DOHH2 (cell line): Measurements from ENCODE around the gene PIGT.
"Not testable (repeated sequence)": the region's sequence is repeated elsewhere in the genome, so short reads cannot be mapped to it uniquely, and the experiment has no call there.

ENCODE experiments used
- H3F3A ChIP-seq: fragments of 200-600 bp; sonication (generic), shearing (Covaris generic); 2 replicates; pipeline ENCODE4 v1.6.0; 2016; ENCODE audit warnings: antibody characterized with exemption, mild to moderate bottlenecking; ENCODE audit not compliant: control insufficient read depth, insufficient read depth
- H3K27ac ChIP-seq: fragments of 200-600 bp; sonication (generic); 2 replicates; pipeline ENCODE4 v1.5.1; 2014; ENCODE audit warnings: low read depth, mild to moderate bottlenecking, low read length, moderate library complexity
- H3K27me3 ChIP-seq: fragments of 200-600 bp; sonication (generic); 2 replicates; pipeline ENCODE4 v1.6.1; 2014; ENCODE audit warnings: mild to moderate bottlenecking, low read length, mixed read lengths; ENCODE audit not compliant: control insufficient read depth
- H3K36me3 ChIP-seq: fragments of 200-600 bp; sonication (generic); 2 replicates; pipeline ENCODE4 v1.6.1; 2014; ENCODE audit warnings: mild to moderate bottlenecking, low read length, moderate library complexity, mixed read lengths; ENCODE audit not compliant: control insufficient read depth
- H3K4me1 ChIP-seq: fragments of 200-600 bp; sonication (generic); 2 replicates; pipeline ENCODE4 v1.6.1; 2014; ENCODE audit warnings: mild to moderate bottlenecking, low read length, mixed read lengths; ENCODE audit not compliant: control insufficient read depth
- H3K4me2 ChIP-seq: fragments of 200-600 bp; sonication (generic); 2 replicates; pipeline ENCODE4 v1.6.0; 2014; ENCODE audit warnings: mild to moderate bottlenecking, low read length, moderate library complexity
- H3K4me3 ChIP-seq: fragments of 200-600 bp; sonication (generic); 2 replicates; pipeline ENCODE4 v1.5.1; 2014; ENCODE audit warnings: mild to moderate bottlenecking, low read length, mixed read lengths
- H3K79me2 ChIP-seq: fragments of 200-600 bp; sonication (generic); 2 replicates; pipeline ENCODE4 v1.6.1; 2014; ENCODE audit warnings: mild to moderate bottlenecking, low read length, mixed read lengths; ENCODE audit not compliant: control insufficient read depth
- H3K9me2 ChIP-seq: fragments of 200-600 bp; sonication (generic); replicated peaks from 2 replicates; pipeline ENCODE4 v1.6.1; 2014; ENCODE audit warnings: mild to moderate bottlenecking, low read length, mixed read lengths; ENCODE audit not compliant: control insufficient read depth
- H3K9me3 ChIP-seq: fragments of 200-600 bp; sonication (generic); 2 replicates; pipeline ENCODE4 v1.6.1; 2014; ENCODE audit warnings: antibody characterized with exemption, low read length, mixed read lengths; ENCODE audit not compliant: control insufficient read depth, insufficient read depth
- H4K20me1 ChIP-seq: fragments of 200-600 bp; sonication (generic); 2 replicates; pipeline ENCODE4 v1.6.0; 2014; ENCODE audit warnings: low read depth, mild to moderate bottlenecking, antibody characterized with exemption, low read length, moderate library complexity; ENCODE audit not compliant: control insufficient read depth, insufficient read depth
- EZH2phosphoT487 ChIP-seq: fragments of 200-600 bp; sonication (generic); IDR thresholded peaks from 2 replicates; pipeline ENCODE4 v1.6.1; 2017; ENCODE audit warnings: borderline replicate concordance, mild to moderate bottlenecking, antibody characterized with exemption, low read length, moderate library complexity, mixed read lengths
- TF ChIP-seq, protein P1 (sequence below): fragments of 200-600 bp; sonication (generic); IDR thresholded peaks from one replicate; pipeline ENCODE4 v1.5.1; 2014; ENCODE audit warnings: antibody characterized with exemption, mild to moderate bottlenecking, low read depth, low read length; ENCODE audit not compliant: poor library complexity, severe bottlenecking

The PIGT gene

DNA sequence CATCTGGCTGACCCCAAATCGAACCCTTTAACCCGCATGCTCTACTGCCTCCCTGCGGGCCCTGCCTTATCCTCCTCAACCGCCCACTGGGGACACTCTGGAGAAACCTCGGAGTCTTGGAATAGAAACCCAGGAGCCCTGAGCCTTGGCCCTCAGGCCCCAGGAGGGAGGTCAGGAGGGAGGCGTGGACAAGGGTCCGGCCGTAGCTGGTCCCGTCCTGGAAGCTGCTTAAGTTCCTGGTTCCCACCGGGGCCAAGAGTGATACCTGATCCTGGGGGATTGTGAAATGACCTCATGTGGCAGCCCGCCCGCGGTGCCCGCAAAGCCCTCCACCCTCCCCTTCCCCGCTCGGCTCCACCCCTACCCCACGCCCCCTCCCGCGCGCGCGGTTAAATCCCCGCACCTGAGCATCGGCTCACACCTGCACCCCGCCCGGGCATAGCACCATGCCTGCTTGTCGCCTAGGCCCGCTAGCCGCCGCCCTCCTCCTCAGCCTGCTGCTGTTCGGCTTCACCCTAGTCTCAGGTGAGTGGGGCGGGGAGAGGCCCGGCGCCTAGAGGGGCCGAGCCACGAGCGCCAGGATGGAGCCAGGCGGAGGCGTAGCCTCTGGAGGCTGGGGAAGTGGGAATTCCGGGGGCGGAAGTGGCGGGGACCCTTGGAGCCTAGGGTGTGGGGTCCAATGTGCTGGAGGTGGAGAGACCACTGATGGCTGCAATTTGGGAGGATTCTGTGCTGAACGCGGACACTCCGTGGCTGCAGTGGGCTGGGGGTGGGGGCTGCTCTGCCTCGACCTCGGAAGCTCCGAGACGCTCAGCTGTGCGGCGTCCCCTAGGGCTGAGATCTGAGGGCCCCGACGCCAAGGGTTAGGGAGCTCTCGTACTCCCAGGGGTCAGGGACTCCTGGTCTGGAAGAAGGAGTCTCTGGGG is 53.7 kb downstream of the PIGT start, which contains the start of gene WFDC2:
Gene WFDC2, plus strand, starts transcription at position 418 of the 926 bp plus-strand sequence. Its CDS starts 29 bp downstream, at position 447.
- Histone ChIP-seq H3F3A (no peaks in the 10 kb centered on the region), H3K9me2 (no peaks in the 10 kb centered on the region), H3K4me3 (peak within 1 kb of the TSS; percentile 52; the same call in 1 of the 2 replicates), H3K9me3 (no peaks in the 10 kb centered on the region), H3K27ac (no peak within 1 kb of the TSS), H4K20me1 (no peaks in the 10 kb centered on the region), H3K36me3 (no peaks in the 10 kb centered on the region), H3K4me1 (peaks cover 12% of the 10 kb centered on the region), H3K4me2 (peak within 1 kb of the TSS; percentile 63), H3K79me2 (no peaks in the 10 kb centered on the region), H3K27me3 (peaks cover 56% of the 10 kb centered on the region)
- TF ChIP-seq EZH2phosphoT487: no peak; the same call in 1 of the 2 replicates
- TF ChIP-seq, protein P1, sequence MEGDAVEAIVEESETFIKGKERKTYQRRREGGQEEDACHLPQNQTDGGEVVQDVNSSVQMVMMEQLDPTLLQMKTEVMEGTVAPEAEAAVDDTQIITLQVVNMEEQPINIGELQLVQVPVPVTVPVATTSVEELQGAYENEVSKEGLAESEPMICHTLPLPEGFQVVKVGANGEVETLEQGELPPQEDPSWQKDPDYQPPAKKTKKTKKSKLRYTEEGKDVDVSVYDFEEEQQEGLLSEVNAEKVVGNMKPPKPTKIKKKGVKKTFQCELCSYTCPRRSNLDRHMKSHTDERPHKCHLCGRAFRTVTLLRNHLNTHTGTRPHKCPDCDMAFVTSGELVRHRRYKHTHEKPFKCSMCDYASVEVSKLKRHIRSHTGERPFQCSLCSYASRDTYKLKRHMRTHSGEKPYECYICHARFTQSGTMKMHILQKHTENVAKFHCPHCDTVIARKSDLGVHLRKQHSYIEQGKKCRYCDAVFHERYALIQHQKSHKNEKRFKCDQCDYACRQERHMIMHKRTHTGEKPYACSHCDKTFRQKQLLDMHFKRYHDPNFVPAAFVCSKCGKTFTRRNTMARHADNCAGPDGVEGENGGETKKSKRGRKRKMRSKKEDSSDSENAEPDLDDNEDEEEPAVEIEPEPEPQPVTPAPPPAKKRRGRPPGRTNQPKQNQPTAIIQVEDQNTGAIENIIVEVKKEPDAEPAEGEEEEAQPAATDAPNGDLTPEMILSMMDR: no peak

DNA sequence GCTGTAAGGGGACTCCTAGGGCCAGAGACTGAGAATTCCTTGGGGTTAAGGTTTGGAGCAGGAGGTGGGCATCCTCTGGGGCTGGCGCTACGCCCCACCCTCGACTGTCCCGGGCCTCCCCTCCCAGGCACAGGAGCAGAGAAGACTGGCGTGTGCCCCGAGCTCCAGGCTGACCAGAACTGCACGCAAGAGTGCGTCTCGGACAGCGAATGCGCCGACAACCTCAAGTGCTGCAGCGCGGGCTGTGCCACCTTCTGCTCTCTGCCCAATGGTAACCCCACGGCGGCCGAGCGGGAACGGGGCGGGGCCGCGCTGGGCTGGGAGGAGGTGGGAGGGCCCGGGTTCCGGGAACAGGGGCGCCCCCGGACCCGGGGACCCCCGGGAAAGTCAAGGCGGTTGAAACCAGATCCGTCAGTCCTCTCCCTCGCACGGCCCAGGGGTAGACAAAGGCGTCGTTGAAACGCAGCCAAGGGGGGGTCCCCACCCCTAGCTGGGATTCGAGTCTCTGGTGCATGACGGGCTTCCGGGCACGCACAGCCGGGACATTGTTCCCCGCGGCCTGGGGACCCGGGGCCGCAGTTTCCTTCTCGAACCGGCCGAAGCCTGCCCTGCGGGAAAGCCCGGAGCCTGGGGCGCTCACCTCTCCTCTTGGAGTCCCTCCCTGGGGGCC is 54.5 kb downstream of the PIGT start:
- Histone ChIP-seq H3K9me3 (no peaks in the 10 kb centered on the region), H3K79me2 (no peaks in the 10 kb centered on the region), H3K4me3 (peak overlapping the region; percentile 52; the same call in 1 of the 2 replicates), H3F3A (no peaks in the 10 kb centered on the region), H3K27ac (no peak overlapping the region), H3K9me2 (no peaks in the 10 kb centered on the region), H4K20me1 (no peaks in the 10 kb centered on the region), H3K36me3 (no peaks in the 10 kb centered on the region), H3K4me1 (peaks cover 12% of the 10 kb centered on the region), H3K4me2 (peak overlapping the region; percentile 63), H3K27me3 (peaks cover 49% of the 10 kb centered on the region)
- no peak for TF ChIP-seq EZH2phosphoT487
- TF ChIP-seq, protein P1: no peak

DNA sequence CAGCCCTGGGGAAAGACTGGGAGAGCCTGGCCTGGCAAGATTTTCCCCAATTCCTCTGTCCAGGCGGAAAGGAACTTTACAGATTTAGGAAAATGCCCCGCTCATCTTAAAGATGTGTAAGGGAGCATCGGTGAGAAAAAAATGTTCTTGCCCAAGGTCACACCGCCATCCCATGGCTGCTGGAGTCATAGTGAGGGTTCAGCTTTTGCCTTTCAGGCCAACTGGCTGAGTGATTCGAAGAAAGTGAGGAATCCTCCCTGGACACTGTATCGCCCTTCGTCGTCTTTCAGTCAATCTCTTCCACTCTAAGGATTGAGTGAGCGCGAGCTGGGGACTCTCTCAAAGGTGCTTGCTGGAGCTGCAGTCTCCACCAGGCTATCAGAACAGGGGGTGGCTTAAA is 55.0 kb downstream of the PIGT start:
- H3K4me3 ChIP-seq: peak overlapping the region; percentile 52; the same call in 1 of the 2 replicates
- peak; percentile 78; the same call in 1 of the 2 replicates for TF ChIP-seq EZH2phosphoT487
- TF ChIP-seq, protein P1: no peak
- no peak overlapping the region for H3K27ac ChIP-seq

DNA sequence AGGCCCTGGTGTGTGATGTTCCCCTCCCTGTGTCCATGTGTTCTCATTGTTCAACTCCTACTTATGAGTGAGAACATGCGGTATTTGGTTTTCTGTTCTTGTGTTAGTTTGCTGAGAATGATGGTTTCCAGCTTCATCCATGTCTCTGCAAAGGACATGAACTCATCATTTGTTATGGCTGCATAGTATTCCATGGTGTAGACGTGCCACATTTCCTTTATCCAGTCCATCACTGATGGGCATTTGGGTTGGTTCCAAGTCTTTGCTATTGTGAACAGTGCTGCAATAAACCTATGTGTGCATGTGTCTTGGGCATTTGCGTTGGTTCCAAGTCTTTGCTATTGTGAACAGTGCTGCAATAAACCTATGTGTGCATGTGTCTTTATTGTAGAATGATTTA is 56.3 kb downstream of the PIGT start:
- not testable (repeated sequence) for H3F3A ChIP-seq, H4K20me1 ChIP-seq, H3K27ac ChIP-seq, H3K9me2 ChIP-seq, H3K9me3 ChIP-seq, H3K36me3 ChIP-seq, H3K79me2 ChIP-seq, H3K4me3 ChIP-seq, H3K4me2 ChIP-seq
- H3K4me1 ChIP-seq: peaks cover 12% of the 10 kb centered on the region
- peaks cover 40% of the 10 kb centered on the region for H3K27me3 ChIP-seq

More for the DNA sequence above, 55.0 kb downstream of the PIGT start:
- H3K4me1 ChIP-seq: peaks cover 12% of the 10 kb centered on the region
- no peaks in the 10 kb centered on the region for H3K9me3 ChIP-seq
- no peaks in the 10 kb centered on the region for H3F3A ChIP-seq
- H3K4me2 ChIP-seq: peak overlapping the region; percentile 63
- H3K27me3 ChIP-seq: peaks cover 45% of the 10 kb centered on the region
- H3K9me2 ChIP-seq: no peaks in the 10 kb centered on the region
- no peaks in the 10 kb centered on the region for H3K36me3 ChIP-seq
- no peaks in the 10 kb centered on the region for H4K20me1 ChIP-seq
- H3K79me2 ChIP-seq: no peaks in the 10 kb centered on the region
